CD4-positive, CD25-positive, alpha-beta regulatory T cell (primary cell): Measurements from ENCODE around the gene ACSM3. TPM values are rescaled to one million over a fixed set of nuclear protein-coding genes. Genes with fewer than 3 reads are reported as not detected.
A peak's percentile ranks its signal among the peaks of the same experiment; 100 is the strongest.
"Not testable (repeated sequence)": the region's sequence is repeated elsewhere in the genome, so short reads cannot be mapped to it uniquely, and the experiment has no call there.

ENCODE experiments used
- ATAC-seq, 2 donors: fragments of 150-1000 bp; cut with Tn5 transposase; one replicate each; pipeline ENCODE4 v1.10.0; 2021; ENCODE audit warnings: low read depth in 2 of 2, moderate number of reproducible peaks in 2 of 2, moderate library complexity in 1 of 2
- DNase-seq, 3 donors: peaks; one replicate each; pipeline versions ENCODE4 v3.0.0 to v3.0.0-alpha.2; 2012 to 2022; ENCODE audit warnings: mixed read lengths in 1 of 3
- H3K27ac ChIP-seq: one replicate; pipeline ENCODE4 v1.7.0; 2013; ENCODE audit warnings: mild to moderate bottlenecking, low read length; ENCODE audit not compliant: insufficient read depth, poor library complexity, severe bottlenecking
- H3K27me3 ChIP-seq: one replicate; pipeline ENCODE4 v1.7.0; 2013; ENCODE audit warnings: low read length; ENCODE audit not compliant: control insufficient read depth, insufficient read depth
- H3K36me3 ChIP-seq: one replicate; pipeline ENCODE4 v1.7.0; 2013; ENCODE audit warnings: mild to moderate bottlenecking, low read length, moderate library complexity; ENCODE audit not compliant: control insufficient read depth, insufficient read depth
- H3K4me1 ChIP-seq: 2 replicates; pipeline ENCODE4 v1.7.0; 2013; ENCODE audit warnings: mild to moderate bottlenecking, low read length; ENCODE audit not compliant: insufficient read depth, control insufficient read depth, poor library complexity, severe bottlenecking
- H3K4me3 ChIP-seq: one replicate; pipeline ENCODE4 v1.7.0; 2013; ENCODE audit warnings: low read depth, mild to moderate bottlenecking, low read length, moderate library complexity
- H3K9me3 ChIP-seq, 2 experiments: 1 replicate in 1 of 2; 2 replicates in 1 of 2; pipeline ENCODE4 v1.7.0; 2013; ENCODE audit warnings: low read length in 2 of 2, mild to moderate bottlenecking in 1 of 2, moderate library complexity in 1 of 2; ENCODE audit not compliant: control insufficient read depth in 2 of 2
- H3K27ac Mint-ChIP-seq, 3 donors: one replicate each; pipeline ENCODE4 v1.8.0; 2020 to 2022; ENCODE audit warnings: mild to moderate bottlenecking in 3 of 3, mixed read lengths in 3 of 3, moderate library complexity in 2 of 3
- H3K27me3 Mint-ChIP-seq: one replicate; pipeline ENCODE4 v1.8.0; 2022; ENCODE audit warnings: mild to moderate bottlenecking, mixed read lengths
- H3K36me3 Mint-ChIP-seq: one replicate; pipeline ENCODE4 v1.8.0; 2020; ENCODE audit warnings: mixed read lengths
- H3K4me1 Mint-ChIP-seq, 4 donors: one replicate each; pipeline ENCODE4 v1.8.0; 2020 to 2022; ENCODE audit warnings: mixed read lengths in 4 of 4, mild to moderate bottlenecking in 1 of 4
- H3K4me3 Mint-ChIP-seq, 4 donors: one replicate each; pipeline ENCODE4 v1.8.0; 2020 to 2022; ENCODE audit warnings: mild to moderate bottlenecking in 4 of 4, mixed read lengths in 4 of 4, moderate library complexity in 3 of 4
- H3K9me3 Mint-ChIP-seq, 7 donors: one replicate each; pipeline ENCODE4 v1.8.0; 2020 to 2022; ENCODE audit warnings: mixed read lengths in 7 of 7, mild to moderate bottlenecking in 3 of 7, moderate library complexity in 2 of 7
- polyA plus RNA-seq, 4 donors: library from polyadenylated mRNA; unstranded; fragments of 300-500 nt; fragmentation: Illumina TruSeq; gene quantifications; one replicate each; pipeline ENCODE4 v1.2.3, GENCODE V29; 2021
- total RNA-seq: library from RNA; stranded (reverse); gene quantifications from one replicate; pipeline ENCODE4 v1.2.3, GENCODE V29; 2022

The ACSM3 gene
- total and polyA plus RNA-seq, 5 donors from 2014 or later, result 0.91 to 7.2 (median 3.2) TPM

DNA sequence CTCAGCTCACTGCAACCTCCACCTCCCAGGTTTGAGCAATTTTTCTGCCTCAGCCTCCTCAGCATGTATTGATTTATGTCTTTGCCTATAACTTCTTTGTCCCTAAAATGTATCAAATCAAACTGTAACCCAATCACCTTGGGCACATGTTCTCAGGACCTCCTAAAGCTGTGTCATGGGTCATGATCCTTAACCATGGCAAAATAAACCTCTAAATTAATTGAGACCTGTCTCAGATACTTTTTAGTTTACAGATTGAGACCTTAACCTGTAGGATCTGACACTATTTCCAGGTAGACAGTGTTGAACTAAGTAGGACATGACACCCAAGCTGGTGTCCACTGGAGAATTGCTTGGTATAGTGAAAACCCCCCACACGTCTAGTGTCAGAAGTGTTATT lies 2.6 kb upstream of the ACSM3 start:
- DNase-seq (no peak), ATAC-seq (no peak)
- no peak overlapping the region for H3K27ac ChIP-seq
- peaks cover 13% of the 10 kb centered on the region for H3K4me1 ChIP-seq
- Mint-ChIP-seq H3K4me3 (no peak overlapping the region), H3K4me1 (peaks cover 0 to 28% (median 19%) of the 10 kb centered on the region in 4 donors), H3K9me3 (peaks cover 0 to 6% (median 0%) of the 10 kb centered on the region in 7 donors), H3K36me3 (peaks cover 17% of the 10 kb centered on the region), H3K27me3 (no peaks in the 10 kb centered on the region), H3K27ac (no peak overlapping the region)
- H3K9me3 ChIP-seq, result peaks cover 0 to 2% of the 10 kb centered on the region in 2 experiments
- H3K27me3 ChIP-seq, result no peaks in the 10 kb centered on the region
- no peak overlapping the region for H3K4me3 ChIP-seq
- H3K36me3 ChIP-seq, result no peaks in the 10 kb centered on the region

DNA sequence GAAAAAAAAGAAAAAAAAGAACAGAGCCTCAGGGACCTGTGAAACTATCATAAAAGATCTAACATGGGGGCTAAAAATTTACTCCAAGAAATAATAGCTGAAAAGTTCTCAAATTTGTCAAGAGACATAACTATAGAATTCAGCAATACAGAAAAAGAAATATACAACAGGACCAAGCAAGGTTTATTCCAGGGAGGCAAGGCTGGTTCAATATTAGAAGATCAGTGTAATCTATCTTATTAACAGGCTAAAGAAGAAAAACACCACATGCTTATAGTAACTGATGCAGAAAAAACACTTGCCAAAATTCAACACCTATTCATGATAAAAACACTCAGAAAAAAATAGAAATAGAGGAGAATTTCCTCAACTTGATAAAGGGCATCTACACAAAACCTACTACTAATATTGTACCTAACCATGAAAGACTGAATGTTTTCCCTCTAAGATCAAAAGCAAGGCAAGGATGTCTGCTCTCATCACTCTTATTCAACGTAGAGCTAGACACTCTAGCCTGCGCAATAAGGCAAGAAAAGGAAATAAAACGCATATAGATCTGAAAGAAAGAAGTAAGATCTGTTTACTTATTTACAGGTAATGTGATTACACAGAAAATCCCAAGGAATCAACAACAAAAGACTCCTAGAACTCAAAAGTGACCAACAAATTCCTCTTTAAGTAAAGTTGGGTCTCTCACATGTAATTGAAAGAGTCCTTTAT lies 1.2 kb upstream of the ACSM3 start:
- no peak for ATAC-seq

DNA sequence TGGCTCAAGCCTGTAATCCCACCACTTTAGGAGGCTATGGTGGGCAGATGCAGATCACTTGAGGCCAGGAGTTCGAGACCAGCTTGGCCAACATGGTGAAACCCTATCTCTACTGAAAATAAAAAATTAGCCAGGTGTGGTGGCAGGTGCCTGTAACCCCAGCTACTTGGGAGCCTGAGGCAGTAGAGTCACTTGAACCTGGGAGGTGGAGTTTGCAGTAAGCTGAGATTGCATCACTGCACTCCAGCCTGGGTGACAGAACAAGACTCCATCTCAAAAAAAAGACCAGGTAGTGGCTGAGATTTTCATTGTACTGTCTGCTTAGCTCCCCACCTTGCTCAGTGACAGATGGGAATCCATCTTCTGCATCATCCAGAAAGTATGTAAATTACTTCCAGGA lies 634 bp downstream of the ACSM3 start:
- H3K27me3 Mint-ChIP-seq, H3K36me3 ChIP-seq, DNase-seq, H3K27me3 ChIP-seq, H3K4me3 Mint-ChIP-seq, ATAC-seq, H3K9me3 ChIP-seq, H3K9me3 Mint-ChIP-seq, H3K4me3 ChIP-seq: not testable (repeated sequence)
- peak overlapping the region; percentile 73 for H3K27ac ChIP-seq
- H3K4me1 Mint-ChIP-seq, result peaks cover 0 to 28% (median 19%) of the 10 kb centered on the region in 4 donors
- H3K27ac Mint-ChIP-seq, result peak overlapping the region in 1 of 3 donors; percentile 87
- H3K4me1 ChIP-seq, result peaks cover 13% of the 10 kb centered on the region
- peaks cover 17% of the 10 kb centered on the region for H3K36me3 Mint-ChIP-seq

More for the DNA sequence above, 1.2 kb upstream of the ACSM3 start:
- Histone ChIP-seq H3K27me3 (no peaks in the 10 kb centered on the region), H3K27ac (peak overlapping the region; percentile 73), H3K36me3 (no peaks in the 10 kb centered on the region), H3K4me1 (peaks cover 13% of the 10 kb centered on the region), H3K9me3 (peaks cover 0 to 2% of the 10 kb centered on the region in 2 experiments), H3K4me3 (peak overlapping the region; percentile 97)
- no peak for DNase-seq
- peaks cover 0 to 6% (median 0%) of the 10 kb centered on the region in 7 donors for H3K9me3 Mint-ChIP-seq
- peak overlapping the region; percentile 85 to 96 (median 92) for H3K4me3 Mint-ChIP-seq
- H3K27me3 Mint-ChIP-seq, result no peaks in the 10 kb centered on the region
- peaks cover 17% of the 10 kb centered on the region for H3K36me3 Mint-ChIP-seq
- peak overlapping the region; percentile 87 to 95 (median 94) for H3K27ac Mint-ChIP-seq
- peaks cover 0 to 28% (median 19%) of the 10 kb centered on the region in 4 donors for H3K4me1 Mint-ChIP-seq

DNA sequence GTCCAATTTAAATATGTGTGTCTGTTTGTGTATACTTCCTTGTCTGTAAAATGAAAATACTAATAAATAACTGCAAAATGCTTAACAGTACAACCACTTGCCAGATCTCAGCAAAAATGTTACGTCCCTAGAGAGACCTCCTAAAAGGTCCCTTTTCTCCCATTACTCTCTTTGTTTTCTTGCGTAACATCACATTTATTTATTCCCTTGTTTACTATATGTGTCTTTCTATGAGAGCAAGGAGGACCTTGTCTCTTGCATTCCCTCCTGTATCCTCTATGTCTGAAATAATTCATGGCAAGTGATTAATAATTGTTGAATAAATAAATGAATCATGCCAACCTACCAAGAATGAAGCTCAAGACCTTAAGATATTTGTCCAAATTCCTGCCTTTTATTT lies 1.9 kb downstream of the ACSM3 start:
- Mint-ChIP-seq H3K9me3 (peaks cover 0 to 2% (median 0%) of the 10 kb centered on the region in 7 donors), H3K4me1 (peaks cover 0 to 28% (median 19%) of the 10 kb centered on the region in 4 donors), H3K36me3 (peaks cover 11% of the 10 kb centered on the region), H3K27me3 (no peaks in the 10 kb centered on the region), H3K27ac (no peak overlapping the region), H3K4me3 (peak overlapping the region in 1 of 4 donors; percentile 47)
- Histone ChIP-seq H3K9me3 (no peaks in the 10 kb centered on the region), H3K27me3 (no peaks in the 10 kb centered on the region), H3K4me1 (peaks cover 13% of the 10 kb centered on the region), H3K36me3 (no peaks in the 10 kb centered on the region), H3K27ac (no peak overlapping the region), H3K4me3 (no peak overlapping the region)
- DNase-seq, result no peak
- ATAC-seq, result no peak

DNA sequence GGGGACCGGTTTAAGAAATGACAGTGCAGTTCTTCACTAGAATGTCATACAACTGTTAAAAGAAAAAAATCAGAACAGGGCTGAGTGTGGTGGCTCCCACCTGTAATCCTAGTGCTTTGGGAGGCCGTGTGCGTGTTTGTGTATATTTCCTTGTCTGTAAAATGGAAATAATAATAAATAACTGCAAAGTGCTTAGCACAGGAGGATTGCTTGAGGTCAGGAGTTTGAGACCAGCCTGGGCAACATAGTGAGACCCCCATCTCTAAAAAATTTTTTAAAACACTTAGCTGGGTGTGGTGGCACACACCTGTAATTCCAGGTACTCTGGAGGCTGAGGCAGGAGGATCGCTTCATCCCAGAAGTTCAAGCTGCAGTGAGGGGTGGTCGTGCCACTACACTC lies 2.5 kb downstream of the ACSM3 start:
- DNase-seq (no peak), ATAC-seq (no peak)
- H3K4me1 ChIP-seq, result peaks cover 13% of the 10 kb centered on the region
- Mint-ChIP-seq H3K4me1 (peaks cover 0 to 28% (median 19%) of the 10 kb centered on the region in 4 donors), H3K4me3 (no peak overlapping the region), H3K27me3 (no peaks in the 10 kb centered on the region), H3K9me3 (peaks cover 0 to 2% (median 0%) of the 10 kb centered on the region in 7 donors), H3K27ac (no peak overlapping the region), H3K36me3 (peaks cover 6% of the 10 kb centered on the region)
- no peaks in the 10 kb centered on the region for H3K27me3 ChIP-seq
- H3K9me3 ChIP-seq, result no peaks in the 10 kb centered on the region
- H3K27ac ChIP-seq, result no peak overlapping the region
- no peaks in the 10 kb centered on the region for H3K36me3 ChIP-seq
- no peak overlapping the region for H3K4me3 ChIP-seq

DNA sequence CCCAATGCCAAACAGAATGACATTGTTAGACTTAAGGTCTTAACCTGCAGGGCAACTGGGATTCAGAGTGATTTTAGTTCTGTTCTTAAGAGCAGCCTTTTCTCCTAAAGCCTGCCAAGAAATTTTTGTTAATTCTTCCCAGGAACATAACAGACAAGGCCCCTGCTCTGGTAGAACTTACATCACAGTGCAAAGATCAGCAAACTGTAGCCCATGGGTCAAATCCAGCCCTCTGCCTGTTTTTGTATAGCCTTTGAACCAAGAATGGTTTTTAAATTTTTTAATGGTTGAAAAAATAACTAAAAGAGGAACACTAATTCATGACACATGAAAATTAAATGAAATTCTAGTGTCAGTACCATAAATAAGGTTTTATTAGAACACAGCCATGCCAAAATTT lies 3.8 kb downstream of the ACSM3 start:
- no peak overlapping the region for H3K4me3 ChIP-seq
- peaks cover 4% of the 10 kb centered on the region for H3K36me3 Mint-ChIP-seq
- peaks cover 0 to 2% (median 0%) of the 10 kb centered on the region in 7 donors for H3K9me3 Mint-ChIP-seq
- H3K27me3 ChIP-seq, result no peaks in the 10 kb centered on the region
- peaks cover 13% of the 10 kb centered on the region for H3K4me1 ChIP-seq
- H3K4me1 Mint-ChIP-seq, result peaks cover 0 to 23% (median 15%) of the 10 kb centered on the region in 4 donors
- no peaks in the 10 kb centered on the region for H3K9me3 ChIP-seq
- H3K27ac ChIP-seq, result no peak overlapping the region
- no peak overlapping the region for H3K4me3 Mint-ChIP-seq
- no peak overlapping the region for H3K27ac Mint-ChIP-seq
- H3K27me3 Mint-ChIP-seq, result no peaks in the 10 kb centered on the region
- no peaks in the 10 kb centered on the region for H3K36me3 ChIP-seq
- DNase-seq, result no peak
- ATAC-seq, result no peak

DNA sequence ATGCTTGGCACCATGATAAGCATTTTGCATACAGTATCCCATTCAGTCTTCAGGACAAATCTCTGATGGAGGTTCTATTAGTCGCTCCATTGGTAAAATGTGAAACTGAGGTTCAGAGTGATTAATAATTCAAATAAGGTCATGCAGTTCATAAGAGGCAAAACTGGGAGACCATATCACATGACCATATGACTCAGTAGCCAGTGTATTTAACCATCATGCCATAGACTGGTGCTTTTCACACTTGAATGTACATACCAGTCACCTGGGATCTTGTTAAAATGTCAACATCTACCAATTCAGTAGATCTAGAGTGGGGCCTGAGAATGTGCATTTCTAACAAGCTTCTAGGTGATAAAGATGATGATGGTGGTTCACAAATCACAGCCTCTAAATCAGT lies 4.3 kb downstream of the ACSM3 start:
- H3K36me3 ChIP-seq, result no peaks in the 10 kb centered on the region
- H3K9me3 Mint-ChIP-seq, result no peaks in the 10 kb centered on the region
- H3K4me1 Mint-ChIP-seq, result peaks cover 0 to 17% (median 11%) of the 10 kb centered on the region in 4 donors
- H3K27ac ChIP-seq, result no peak overlapping the region
- DNase-seq, result no peak
- H3K4me1 ChIP-seq, result peaks cover 12% of the 10 kb centered on the region
- no peak for ATAC-seq
- H3K4me3 Mint-ChIP-seq, result no peak overlapping the region
- no peaks in the 10 kb centered on the region for H3K9me3 ChIP-seq
- peaks cover 4% of the 10 kb centered on the region for H3K36me3 Mint-ChIP-seq
- no peak overlapping the region for H3K4me3 ChIP-seq
- no peaks in the 10 kb centered on the region for H3K27me3 Mint-ChIP-seq
- no peaks in the 10 kb centered on the region for H3K27me3 ChIP-seq
- no peak overlapping the region for H3K27ac Mint-ChIP-seq

DNA sequence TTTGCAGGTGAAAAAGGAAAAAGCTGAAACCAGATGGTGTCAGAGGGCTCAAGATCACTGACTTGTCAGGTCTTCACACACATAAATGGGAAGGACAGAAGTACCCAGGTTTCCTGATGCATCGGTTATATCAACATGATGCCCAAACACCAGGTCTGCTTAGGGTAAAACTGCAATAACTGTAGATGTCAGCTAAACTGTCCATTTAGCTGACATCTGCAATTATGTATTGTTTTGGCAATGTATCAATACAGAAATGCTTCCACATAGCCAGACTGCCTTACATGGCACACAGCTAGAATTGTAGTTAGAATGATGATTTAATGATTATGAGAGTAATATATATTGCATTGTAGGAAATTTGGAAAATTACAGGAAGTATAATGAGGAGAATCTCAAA lies 5.0 kb downstream of the ACSM3 start:
- Mint-ChIP-seq H3K4me3 (no peak overlapping the region), H3K27me3 (no peaks in the 10 kb centered on the region), H3K27ac (no peak overlapping the region), H3K36me3 (peaks cover 4% of the 10 kb centered on the region), H3K9me3 (no peaks in the 10 kb centered on the region), H3K4me1 (peaks cover 0 to 10% (median 6%) of the 10 kb centered on the region in 4 donors)
- Histone ChIP-seq H3K9me3 (no peaks in the 10 kb centered on the region), H3K36me3 (no peaks in the 10 kb centered on the region), H3K4me1 (peaks cover 9% of the 10 kb centered on the region), H3K27me3 (no peaks in the 10 kb centered on the region), H3K27ac (no peak overlapping the region), H3K4me3 (no peak overlapping the region)
- no peak for ATAC-seq
- no peak for DNase-seq
